COLO829 (cell line): ENCODE results near the gene ARHGEF28.

ENCODE experiments used
- DNase-seq: peaks from one replicate; pipeline ENCODE4 v3.0.0; 2012; ENCODE audit warnings: low spot score

The ARHGEF28 gene

GRCh38 chr5:73964352-73964865, 338.4 kb downstream of the ARHGEF28 start:
- DNase-seq = no peak

- peak; percentile 80 for DNase-seq
Measured at GRCh38 chr5:73966451-73966850, 340.5 kb downstream of the ARHGEF28 start.

- DNase-seq = no peak
Measured at GRCh38 chr5:73967347-73967746, 341.4 kb downstream of the ARHGEF28 start.

- no peak for DNase-seq
Measured at GRCh38 chr5:73968246-73968645, 342.2 kb downstream of the ARHGEF28 start.

- DNase-seq = no peak
Measured at GRCh38 chr5:73968729-73969128, 342.7 kb downstream of the ARHGEF28 start.

GRCh38 chr5:73969195-73970036, 343.4 kb downstream of the ARHGEF28 start:
- no peak for DNase-seq

- no peak for DNase-seq
Measured at GRCh38 chr5:73971326-73971725, 345.3 kb downstream of the ARHGEF28 start.

- no peak for DNase-seq
Measured at GRCh38 chr5:73973135-73973534, 347.1 kb downstream of the ARHGEF28 start.

- DNase-seq = no peak
Measured at GRCh38 chr5:73974871-73975360, 348.9 kb downstream of the ARHGEF28 start.

GRCh38 chr5:73975845-73976244, 349.8 kb downstream of the ARHGEF28 start:
- DNase-seq = no peak

GRCh38 chr5:73977146-73977545, 351.1 kb downstream of the ARHGEF28 start:
- DNase-seq = no peak

GRCh38 chr5:73979321-73979720, 353.3 kb downstream of the ARHGEF28 start:
- no peak for DNase-seq

GRCh38 chr5:73981704-73982103, 355.7 kb downstream of the ARHGEF28 start:
- DNase-seq = no peak

GRCh38 chr5:73983644-73984043, 357.6 kb downstream of the ARHGEF28 start:
- no peak for DNase-seq

GRCh38 chr5:73985145-73985544, 359.1 kb downstream of the ARHGEF28 start:
- DNase-seq = no peak

- no peak for DNase-seq
Measured at GRCh38 chr5:73986729-73987128, 360.7 kb downstream of the ARHGEF28 start.

- no peak for DNase-seq
Measured at GRCh38 chr5:73987915-73988314, 361.9 kb downstream of the ARHGEF28 start.

- no peak for DNase-seq
Measured at GRCh38 chr5:73989956-73990355, 364.0 kb downstream of the ARHGEF28 start.
